Stimulated activated CD4-positive, alpha-beta T cell treated with anti-CD3 and anti-CD28 coated beads, Interleukin-12 subunit alpha, Interleukin-12 subunit beta, amount 100 ng/mL, for 48 hours (primary cell): ENCODE measurements around the gene RBMS1.
"Not testable (repeated sequence)": the region's sequence is repeated elsewhere in the genome, so short reads cannot be mapped to it uniquely, and the experiment has no call there.

Experiments used
- DNase-seq, 3 donors: peaks; one replicate each; pipeline ENCODE4 v3.0.0-alpha.2; 2020; ENCODE audit warnings: low read depth in 2 of 3, low spot score in 1 of 3

RBMS1 gene

DNA sequence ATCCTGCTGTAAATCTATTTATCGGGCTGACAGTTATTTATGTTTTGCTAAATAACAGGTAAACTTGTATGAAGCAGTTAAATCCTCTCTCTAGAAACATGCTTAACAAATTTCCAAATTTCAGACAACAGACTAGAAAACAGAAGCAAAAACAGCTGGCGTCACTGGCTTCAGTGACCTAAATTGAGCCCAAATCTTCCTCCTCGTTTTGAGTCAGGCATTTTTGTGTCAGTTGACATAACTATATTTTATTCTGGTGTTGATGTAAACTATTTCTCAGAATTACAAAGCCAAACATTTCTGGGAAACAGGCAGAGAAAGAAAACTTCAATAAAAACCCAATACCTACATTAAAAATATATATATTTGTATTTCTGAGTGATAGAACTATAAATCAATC lies 21.7 kb downstream of the RBMS1 start:
- DNase-seq: no peak

DNA sequence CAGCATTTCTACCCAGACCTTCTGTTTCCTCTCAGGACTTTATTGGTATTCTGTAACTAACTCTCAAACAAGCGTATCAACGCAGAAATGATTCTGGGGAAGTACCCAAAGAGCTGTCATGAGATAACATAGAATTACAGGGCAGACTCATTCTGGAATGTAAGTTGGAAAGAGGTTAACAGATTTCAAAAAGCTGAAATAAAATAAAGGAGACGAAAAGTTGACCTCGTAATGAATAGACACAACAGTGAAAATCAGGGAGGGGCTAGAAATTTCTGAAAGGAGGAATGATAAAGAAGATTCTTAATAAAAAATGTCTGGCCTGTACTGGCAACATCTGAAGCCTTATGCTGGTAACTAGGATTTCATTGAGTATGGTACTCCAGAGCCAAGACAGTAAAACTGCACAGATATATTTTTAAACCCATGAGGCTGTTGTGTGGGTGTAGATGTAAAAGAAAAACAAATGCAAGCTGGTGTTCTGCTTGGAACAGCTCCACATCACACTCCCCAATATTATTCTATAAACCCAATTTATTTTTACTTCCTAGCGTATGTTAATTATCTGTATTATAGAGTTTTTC lies 23.9 kb downstream of the RBMS1 start:
- DNase-seq: no peak

DNA sequence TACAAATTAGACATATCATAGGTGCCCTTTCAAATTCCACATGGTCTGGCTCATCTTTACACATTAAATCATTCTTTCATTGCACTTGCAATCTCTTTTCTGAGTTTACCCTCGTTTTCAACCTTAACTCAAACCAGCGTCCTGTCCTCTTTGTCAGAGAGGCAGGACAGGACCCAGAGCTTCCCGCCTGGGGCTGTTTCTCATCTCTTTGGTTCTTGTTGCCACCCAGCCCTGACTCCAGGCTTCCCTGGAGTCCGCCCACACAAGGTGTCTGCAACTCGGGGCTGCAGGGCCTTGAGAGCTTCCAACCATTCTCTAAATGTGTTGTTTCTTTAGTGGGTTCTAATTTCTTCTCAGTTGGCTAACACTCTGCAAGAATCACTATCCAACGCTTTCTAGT lies 24.4 kb downstream of the RBMS1 start:
- no peak for DNase-seq

DNA sequence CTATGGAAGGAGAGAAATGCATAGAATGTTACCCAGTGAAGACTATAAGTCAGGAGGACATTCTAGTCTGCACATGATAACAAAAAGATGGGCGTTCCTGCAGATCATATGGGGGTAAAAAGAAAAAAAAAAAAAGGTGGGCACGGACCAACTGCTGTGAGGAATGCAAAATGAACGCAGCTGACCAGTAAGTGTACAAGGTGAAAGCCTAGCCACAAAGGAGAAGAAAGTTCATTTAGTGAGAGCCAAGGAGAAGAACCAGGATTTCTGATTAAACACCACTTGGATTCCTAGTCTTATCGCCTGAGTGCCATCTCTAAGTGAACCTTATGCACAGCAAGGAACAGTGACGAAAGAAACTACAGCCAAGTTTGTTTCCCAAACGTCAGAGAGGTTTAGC lies 26.5 kb downstream of the RBMS1 start:
- no peak for DNase-seq

DNA sequence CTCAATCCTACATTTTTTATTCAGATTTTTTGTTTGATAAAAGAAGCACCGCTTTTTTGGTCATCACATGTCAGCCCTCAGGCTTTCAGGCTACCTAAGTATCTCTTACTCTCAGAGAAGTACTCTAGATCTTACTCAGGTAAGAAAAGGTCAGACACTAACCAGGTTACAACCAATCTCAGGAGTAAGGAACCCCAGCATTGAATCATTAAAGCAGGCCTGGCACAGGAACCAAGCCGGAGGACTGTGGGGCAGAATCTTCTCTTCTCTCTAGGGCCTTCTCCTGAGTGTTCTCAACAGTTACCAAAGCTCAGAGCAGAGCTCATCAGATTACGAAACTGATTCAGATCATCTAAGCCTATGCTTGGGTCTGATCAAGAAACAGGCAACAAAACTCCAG lies 28.2 kb downstream of the RBMS1 start:
- DNase-seq: no peak

DNA sequence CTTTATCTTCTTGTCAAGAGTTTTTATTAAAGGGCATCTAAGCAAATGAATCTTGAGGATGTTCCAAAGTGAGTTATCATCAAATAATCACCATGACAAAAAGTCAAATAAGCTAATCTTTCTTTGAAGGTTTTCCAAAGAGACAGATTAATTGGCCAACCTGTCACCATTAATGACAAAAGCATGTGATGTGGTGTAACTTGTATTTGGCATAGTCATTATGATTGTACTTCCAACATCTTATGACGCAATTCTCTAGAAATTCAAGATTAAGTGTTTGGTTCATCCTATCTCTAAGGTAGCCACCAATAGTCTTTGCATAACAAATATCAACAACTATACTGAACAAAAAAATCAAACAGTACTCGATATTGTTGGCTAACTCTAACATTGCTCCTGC lies 28.6 kb downstream of the RBMS1 start:
- no peak for DNase-seq

- DNase-seq: no peak
These were observed 29.6 kb downstream of the RBMS1 start for GRCh38 chr2:160464017-160464416.

- no peak for DNase-seq
These were observed 30.4 kb downstream of the RBMS1 start for GRCh38 chr2:160463245-160463644.

- no peak for DNase-seq
These were observed 33.3 kb downstream of the RBMS1 start for GRCh38 chr2:160460333-160460731.

- no peak for DNase-seq
These were observed 33.9 kb downstream of the RBMS1 start for GRCh38 chr2:160459538-160460332.

DNA sequence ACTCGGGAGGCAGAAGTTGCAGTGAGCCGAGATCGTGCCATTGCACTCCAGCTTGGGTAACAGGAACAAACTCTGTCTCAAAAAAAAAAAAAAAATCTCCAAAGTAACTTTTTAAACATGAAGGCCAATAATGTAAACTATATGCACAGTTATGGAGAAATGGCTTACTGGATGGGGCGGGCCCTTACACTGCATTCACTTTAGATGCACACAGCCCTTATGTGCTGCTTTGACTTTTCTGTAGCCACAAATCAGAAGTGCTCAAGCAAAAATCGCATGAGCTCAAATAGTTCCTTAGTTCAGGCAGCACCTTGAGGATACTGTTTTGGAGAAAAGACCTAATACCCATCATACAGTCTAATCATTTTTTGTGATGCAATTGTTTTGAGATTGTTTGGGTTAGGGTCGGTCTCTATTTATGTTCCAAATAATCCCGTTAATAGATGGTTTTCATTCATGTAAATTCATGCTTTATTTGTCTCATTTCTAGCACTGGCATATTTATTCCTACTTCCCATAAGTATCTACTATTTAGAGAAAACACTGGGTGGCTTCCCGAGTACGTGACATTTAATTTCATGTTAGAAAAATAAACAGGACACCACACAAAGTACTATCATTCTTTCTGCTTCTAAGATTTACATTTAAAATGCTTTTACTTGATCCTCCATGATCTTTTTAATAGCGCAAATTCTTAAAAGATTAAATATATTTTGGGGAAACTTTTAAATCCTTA lies 34.7 kb downstream of the RBMS1 start:
- DNase-seq: no peak

GRCh38 chr2:160457588-160457987 lies 36.0 kb downstream of the RBMS1 start:
- DNase-seq: no peak

- no peak for DNase-seq
These were observed 39.4 kb downstream of the RBMS1 start for GRCh38 chr2:160454070-160454797.

GRCh38 chr2:160453111-160453820 lies 40.3 kb downstream of the RBMS1 start:
- no peak for DNase-seq

GRCh38 chr2:160450486-160450885 lies 43.1 kb downstream of the RBMS1 start:
- DNase-seq: no peak

DNA sequence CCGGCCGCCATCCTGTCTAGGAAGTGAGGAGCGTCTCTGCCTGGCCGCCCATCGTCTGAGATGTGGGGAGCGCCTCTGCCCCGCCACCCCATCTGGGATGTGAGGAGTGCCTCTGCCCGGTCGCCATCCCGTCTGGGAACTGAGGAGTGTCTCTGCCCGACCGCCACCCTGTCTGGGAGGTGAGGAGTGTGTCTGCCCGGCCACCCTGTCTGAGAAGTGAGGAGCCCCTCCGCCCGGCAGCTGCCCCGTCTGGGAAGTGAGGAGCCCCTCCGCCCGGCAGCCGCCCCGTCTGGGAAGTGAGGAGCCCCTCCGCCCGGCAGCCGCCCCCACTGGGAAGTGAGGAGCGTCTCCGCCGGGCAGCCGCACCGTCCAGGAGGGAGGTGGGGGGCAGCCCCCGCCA lies 44.8 kb downstream of the RBMS1 start:
- DNase-seq: not testable (repeated sequence)

- no peak for DNase-seq
These were observed 47.9 kb downstream of the RBMS1 start for GRCh38 chr2:160445673-160446072.

- no peak for DNase-seq
These were observed 51.0 kb downstream of the RBMS1 start for GRCh38 chr2:160442603-160443002.

DNA sequence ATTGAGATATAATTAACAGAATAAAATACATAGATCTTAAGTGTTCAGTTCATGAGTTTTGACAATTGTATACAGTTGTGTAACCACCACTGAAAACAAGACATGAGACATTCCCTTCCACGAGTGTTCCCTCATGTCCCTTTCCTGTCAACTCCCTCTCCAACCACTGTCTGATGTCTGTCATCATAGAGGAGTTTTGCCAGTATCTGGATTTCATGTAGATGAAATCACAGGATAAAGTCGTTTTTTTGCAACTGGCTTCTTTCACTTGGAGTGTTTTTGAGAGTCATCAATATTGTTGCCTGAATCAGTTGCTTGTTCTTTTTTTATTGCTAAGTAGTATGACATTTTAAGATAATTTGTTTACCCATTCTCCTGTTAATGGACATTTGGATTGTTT lies 52.7 kb downstream of the RBMS1 start:
- no peak for DNase-seq

DNA sequence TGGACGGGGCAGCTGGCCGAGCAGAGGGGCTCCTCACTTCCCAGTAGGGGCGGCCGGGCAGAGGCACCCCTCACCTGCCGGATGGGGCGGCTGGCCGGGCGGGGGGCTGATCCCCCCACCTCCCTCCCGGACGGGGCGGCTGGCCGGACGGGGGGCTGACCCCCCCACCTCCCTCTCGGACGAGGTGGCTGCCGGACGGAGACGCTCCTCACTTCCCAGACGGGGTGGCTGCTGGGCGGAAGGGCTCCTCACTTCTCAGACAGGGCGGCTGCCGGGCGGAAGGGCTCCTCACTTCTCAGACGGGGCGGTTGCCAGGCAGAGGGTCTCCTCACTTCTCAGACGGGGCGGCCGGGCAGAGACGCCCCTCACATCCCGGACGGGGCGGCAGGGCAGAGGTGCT lies 54.6 kb downstream of the RBMS1 start:
- not testable (repeated sequence) for DNase-seq

- DNase-seq: no peak
These were observed 56.3 kb downstream of the RBMS1 start for GRCh38 chr2:160437273-160437672.
